Liver (tissue), 3 donors: ENCODE data around the gene ROBO4.

Source experiments
- GABPA ChIP-seq, 2 donors: IDR thresholded peaks in 1 of 2; conservative IDR thresholded peaks in 1 of 2; 2 replicates each; pipeline ENCODE4 v1.6.1; 2016; ENCODE audit warnings: antibody characterized with exemption in 2 of 2, mild to moderate bottlenecking in 1 of 2, moderate library complexity in 1 of 2
- NR2F2 ChIP-seq: IDR thresholded peaks from 2 replicates; pipeline ENCODE4 v1.6.1; 2016; ENCODE audit warnings: antibody characterized with exemption
- RAD21 ChIP-seq, 2 donors: IDR thresholded peaks; 2 replicates each; pipeline ENCODE4 v1.6.1; 2016; ENCODE audit warnings: antibody characterized with exemption in 2 of 2, mild to moderate bottlenecking in 2 of 2
- SP1 ChIP-seq: IDR thresholded peaks from 2 replicates; pipeline ENCODE4 v1.6.1; 2018; ENCODE audit warnings: antibody characterized with exemption, mild to moderate bottlenecking
- TAF1 ChIP-seq: conservative IDR thresholded peaks from 2 replicates; pipeline ENCODE4 v1.6.1; 2016; ENCODE audit warnings: antibody characterized with exemption, mild to moderate bottlenecking
- YY1 ChIP-seq: IDR thresholded peaks from 2 replicates; pipeline ENCODE4 v1.6.1; 2016; ENCODE audit warnings: antibody characterized with exemption, mild to moderate bottlenecking
- TF ChIP-seq, protein P1 (sequence below): fragments of 150-350 bp; IDR thresholded peaks from 2 replicates; pipeline ENCODE4 v1.5.1; 2017; ENCODE audit warnings: improper control_type of control experiment, low read depth, low read length; ENCODE audit not compliant: missing input control
- TF ChIP-seq, protein P2 (sequence below): IDR thresholded peaks from 2 replicates; pipeline ENCODE4 v1.6.1; 2016; ENCODE audit warnings: antibody characterized with exemption, mild to moderate bottlenecking
- TF ChIP-seq, protein P3 (sequence below): IDR thresholded peaks from 2 replicates; pipeline ENCODE4 v1.6.1; 2016; ENCODE audit warnings: antibody characterized with exemption
- TF ChIP-seq, protein P4 (sequence below): IDR thresholded peaks from 2 replicates; pipeline ENCODE4 v1.6.1; 2016; ENCODE audit warnings: antibody characterized with exemption
- donor health status: healthy.
- donor health status: healthy.

DNA sequence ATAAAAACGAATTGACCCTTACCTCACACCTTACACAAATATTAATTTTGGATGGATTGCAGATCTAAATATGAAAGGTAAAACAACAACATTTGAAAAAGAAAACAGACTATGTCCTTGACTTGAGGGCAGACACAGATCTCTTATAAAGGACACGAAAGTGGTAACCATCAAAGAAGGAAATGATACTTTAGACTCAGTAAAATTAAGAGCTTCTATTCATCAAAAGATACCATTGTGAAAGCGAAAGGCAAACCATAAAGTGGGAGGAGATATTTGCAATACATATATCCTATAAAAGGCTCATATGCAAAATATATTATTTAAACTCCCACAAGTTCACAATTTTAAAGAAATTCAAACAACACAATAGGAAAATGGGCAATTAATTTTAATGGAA is 33.1 kb upstream of the ROBO4 start:
- TF ChIP-seq, protein P1, sequence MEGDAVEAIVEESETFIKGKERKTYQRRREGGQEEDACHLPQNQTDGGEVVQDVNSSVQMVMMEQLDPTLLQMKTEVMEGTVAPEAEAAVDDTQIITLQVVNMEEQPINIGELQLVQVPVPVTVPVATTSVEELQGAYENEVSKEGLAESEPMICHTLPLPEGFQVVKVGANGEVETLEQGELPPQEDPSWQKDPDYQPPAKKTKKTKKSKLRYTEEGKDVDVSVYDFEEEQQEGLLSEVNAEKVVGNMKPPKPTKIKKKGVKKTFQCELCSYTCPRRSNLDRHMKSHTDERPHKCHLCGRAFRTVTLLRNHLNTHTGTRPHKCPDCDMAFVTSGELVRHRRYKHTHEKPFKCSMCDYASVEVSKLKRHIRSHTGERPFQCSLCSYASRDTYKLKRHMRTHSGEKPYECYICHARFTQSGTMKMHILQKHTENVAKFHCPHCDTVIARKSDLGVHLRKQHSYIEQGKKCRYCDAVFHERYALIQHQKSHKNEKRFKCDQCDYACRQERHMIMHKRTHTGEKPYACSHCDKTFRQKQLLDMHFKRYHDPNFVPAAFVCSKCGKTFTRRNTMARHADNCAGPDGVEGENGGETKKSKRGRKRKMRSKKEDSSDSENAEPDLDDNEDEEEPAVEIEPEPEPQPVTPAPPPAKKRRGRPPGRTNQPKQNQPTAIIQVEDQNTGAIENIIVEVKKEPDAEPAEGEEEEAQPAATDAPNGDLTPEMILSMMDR: no peak
- TF ChIP-seq YY1 (no peak), RAD21 (IDR thresholded peaks at IDR 0.05) (no peak), GABPA (IDR thresholded peaks at IDR 0.05 in 1 of 2, conservative IDR thresholded peaks at IDR 0.05 in 1 of 2) (no peak), NR2F2 (no peak), TAF1 (no peak), SP1 (no peak)
- TF ChIP-seq, protein P2, sequence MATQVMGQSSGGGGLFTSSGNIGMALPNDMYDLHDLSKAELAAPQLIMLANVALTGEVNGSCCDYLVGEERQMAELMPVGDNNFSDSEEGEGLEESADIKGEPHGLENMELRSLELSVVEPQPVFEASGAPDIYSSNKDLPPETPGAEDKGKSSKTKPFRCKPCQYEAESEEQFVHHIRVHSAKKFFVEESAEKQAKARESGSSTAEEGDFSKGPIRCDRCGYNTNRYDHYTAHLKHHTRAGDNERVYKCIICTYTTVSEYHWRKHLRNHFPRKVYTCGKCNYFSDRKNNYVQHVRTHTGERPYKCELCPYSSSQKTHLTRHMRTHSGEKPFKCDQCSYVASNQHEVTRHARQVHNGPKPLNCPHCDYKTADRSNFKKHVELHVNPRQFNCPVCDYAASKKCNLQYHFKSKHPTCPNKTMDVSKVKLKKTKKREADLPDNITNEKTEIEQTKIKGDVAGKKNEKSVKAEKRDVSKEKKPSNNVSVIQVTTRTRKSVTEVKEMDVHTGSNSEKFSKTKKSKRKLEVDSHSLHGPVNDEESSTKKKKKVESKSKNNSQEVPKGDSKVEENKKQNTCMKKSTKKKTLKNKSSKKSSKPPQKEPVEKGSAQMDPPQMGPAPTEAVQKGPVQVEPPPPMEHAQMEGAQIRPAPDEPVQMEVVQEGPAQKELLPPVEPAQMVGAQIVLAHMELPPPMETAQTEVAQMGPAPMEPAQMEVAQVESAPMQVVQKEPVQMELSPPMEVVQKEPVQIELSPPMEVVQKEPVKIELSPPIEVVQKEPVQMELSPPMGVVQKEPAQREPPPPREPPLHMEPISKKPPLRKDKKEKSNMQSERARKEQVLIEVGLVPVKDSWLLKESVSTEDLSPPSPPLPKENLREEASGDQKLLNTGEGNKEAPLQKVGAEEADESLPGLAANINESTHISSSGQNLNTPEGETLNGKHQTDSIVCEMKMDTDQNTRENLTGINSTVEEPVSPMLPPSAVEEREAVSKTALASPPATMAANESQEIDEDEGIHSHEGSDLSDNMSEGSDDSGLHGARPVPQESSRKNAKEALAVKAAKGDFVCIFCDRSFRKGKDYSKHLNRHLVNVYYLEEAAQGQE: no peak
- TF ChIP-seq, protein P3, sequence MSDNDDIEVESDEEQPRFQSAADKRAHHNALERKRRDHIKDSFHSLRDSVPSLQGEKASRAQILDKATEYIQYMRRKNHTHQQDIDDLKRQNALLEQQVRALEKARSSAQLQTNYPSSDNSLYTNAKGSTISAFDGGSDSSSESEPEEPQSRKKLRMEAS: no peak
- TF ChIP-seq, protein P4, sequence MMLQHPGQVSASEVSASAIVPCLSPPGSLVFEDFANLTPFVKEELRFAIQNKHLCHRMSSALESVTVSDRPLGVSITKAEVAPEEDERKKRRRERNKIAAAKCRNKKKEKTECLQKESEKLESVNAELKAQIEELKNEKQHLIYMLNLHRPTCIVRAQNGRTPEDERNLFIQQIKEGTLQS: no peak
